ENCODE data around the gene POLDIP2.

DNA sequence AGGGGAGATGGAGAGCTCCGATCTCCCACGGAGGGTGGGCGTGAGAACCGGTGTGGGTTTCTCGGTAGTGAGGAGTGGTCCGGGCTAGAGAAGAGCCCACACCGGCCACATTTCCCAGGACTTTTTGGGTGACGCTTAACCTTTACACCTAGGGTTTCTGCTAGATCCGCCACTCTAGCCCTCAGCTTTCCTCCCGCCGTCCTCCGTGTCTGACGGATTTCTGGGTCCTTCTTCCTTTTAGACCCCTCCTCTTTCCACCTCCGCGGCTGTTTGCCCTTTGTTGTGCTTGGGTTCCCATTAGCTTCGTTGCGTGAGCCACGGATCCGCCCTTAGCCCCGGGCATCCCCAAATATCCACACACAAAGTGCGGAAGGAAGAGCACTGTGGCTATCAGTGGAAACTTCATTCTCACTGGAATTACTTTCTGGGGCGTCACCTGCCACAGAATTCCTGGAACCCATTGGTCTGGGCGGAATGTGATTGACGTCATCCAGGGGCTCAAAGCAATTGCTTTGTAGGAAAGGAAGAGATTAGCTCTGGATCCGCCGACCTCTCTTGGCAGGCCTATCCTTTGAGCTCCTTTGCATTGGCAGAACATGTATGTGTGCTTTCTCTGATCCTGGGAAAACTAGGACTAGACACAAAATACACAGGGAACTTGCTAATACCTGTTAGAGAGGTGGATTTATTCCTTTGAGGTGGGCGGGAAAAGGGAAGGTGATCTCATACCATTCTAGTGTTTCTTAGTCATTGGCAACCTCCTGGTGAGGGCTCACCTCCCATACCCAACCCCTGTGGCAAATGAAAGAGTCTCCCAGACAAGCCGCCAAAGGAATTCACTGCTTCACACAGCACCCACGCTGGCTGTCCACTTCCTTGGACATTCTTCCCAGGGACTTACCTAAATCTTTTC, 21.1 kb downstream of the POLDIP2 start:
- TF ChIP-seq, protein P1, sequence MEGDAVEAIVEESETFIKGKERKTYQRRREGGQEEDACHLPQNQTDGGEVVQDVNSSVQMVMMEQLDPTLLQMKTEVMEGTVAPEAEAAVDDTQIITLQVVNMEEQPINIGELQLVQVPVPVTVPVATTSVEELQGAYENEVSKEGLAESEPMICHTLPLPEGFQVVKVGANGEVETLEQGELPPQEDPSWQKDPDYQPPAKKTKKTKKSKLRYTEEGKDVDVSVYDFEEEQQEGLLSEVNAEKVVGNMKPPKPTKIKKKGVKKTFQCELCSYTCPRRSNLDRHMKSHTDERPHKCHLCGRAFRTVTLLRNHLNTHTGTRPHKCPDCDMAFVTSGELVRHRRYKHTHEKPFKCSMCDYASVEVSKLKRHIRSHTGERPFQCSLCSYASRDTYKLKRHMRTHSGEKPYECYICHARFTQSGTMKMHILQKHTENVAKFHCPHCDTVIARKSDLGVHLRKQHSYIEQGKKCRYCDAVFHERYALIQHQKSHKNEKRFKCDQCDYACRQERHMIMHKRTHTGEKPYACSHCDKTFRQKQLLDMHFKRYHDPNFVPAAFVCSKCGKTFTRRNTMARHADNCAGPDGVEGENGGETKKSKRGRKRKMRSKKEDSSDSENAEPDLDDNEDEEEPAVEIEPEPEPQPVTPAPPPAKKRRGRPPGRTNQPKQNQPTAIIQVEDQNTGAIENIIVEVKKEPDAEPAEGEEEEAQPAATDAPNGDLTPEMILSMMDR (IDR thresholded peaks at IDR 0.05): no peak
- TF ChIP-seq POLR2A (IDR thresholded peaks at IDR 0.05): peak in 1 of 2 donors; percentile 17

Data from heart left ventricle (tissue), 13 donors.